Measurements from ENCODE around the gene ANKRD62. TPM values are rescaled to one million over a fixed set of nuclear protein-coding genes. Genes with fewer than 3 reads are reported as not detected.
"Not testable (repeated sequence)": the region's sequence is repeated elsewhere in the genome, so short reads cannot be mapped to it uniquely, and the experiment has no call there.

The ANKRD62 gene
- total RNA-seq, 2 donors from 2014 or later = not detected

DNA sequence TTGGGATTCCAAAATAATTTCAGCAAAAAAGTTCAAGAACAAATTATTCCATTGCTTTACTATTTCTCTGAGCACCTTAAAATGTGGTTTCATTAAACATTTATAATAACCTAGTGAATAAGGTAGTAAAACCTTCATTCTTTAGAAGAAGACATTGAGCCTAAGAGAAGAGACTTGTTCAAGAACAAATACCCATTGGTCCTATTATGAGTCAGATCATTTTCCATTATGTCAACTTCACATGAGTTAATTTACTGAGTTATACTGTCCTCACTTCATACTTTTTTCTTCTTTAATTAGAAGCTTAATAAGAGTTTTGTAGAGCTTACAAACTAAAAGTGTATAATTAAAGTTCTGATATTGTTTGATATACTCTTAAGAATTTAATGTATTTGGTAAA lies 5.5 kb downstream of the ANKRD62 start:
- Mint-ChIP-seq H3K27me3 (peaks cover 30% of the 10 kb centered on the region), H3K4me3 (no peak overlapping the region), H3K36me3 (ENCODE audit: low read depth) (no peaks in the 10 kb centered on the region), H3K4me1 (peaks cover 7% of the 10 kb centered on the region), H3K27ac (no peak overlapping the region), H3K9me3 (no peaks in the 10 kb centered on the region)
- ATAC-seq (replicated peaks) = no peak

- H3K36me3 Mint-ChIP-seq (ENCODE audit: low read depth) = no peaks in the 10 kb centered on the region
- ATAC-seq (replicated peaks) = no peak
- no peaks in the 10 kb centered on the region for H3K9me3 Mint-ChIP-seq
- peaks cover 36% of the 10 kb centered on the region for H3K27me3 Mint-ChIP-seq
- peaks cover 7% of the 10 kb centered on the region for H3K4me1 Mint-ChIP-seq
- no peak overlapping the region for H3K27ac Mint-ChIP-seq
- H3K4me3 Mint-ChIP-seq = no peak overlapping the region
These were observed 7.6 kb downstream of the ANKRD62 start for GRCh38 chr18:12101266-12101665.

DNA sequence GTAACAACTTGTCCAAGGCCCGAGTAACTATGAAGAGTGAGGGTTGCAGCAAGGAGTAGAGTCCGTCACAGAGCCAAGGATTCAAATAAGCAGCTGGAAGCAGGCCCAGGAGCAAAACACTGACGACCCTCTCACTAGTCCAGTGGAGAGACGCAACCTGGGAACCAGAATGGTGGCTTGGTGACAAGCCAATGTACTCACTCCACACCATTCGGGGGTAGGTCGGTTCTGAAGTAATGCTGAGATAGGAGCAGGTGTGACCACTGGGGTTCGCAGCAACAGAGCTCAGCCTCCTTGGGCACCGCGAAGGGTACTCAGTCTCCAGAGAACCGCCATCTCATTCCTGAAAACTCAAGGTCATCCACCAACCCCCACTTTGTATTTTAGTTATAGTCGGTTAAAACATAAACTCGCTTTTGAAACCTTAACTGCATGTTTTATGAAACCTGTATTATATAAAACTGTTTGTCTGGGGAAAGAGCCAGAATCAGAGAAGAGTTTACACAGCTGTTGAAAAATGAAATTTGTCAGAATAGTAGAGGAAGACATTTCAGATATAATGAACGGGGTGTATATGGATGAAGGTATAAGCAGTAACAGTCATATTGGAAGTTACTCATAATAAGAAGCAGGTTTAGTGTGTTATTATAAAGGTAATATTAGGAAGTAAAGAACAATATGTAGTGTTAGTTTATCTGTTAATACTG lies 8.6 kb downstream of the ANKRD62 start:
- H3K4me1 Mint-ChIP-seq = peaks cover 7% of the 10 kb centered on the region
- ATAC-seq (replicated peaks) = no peak
- H3K27me3 Mint-ChIP-seq = peaks cover 41% of the 10 kb centered on the region
- H3K36me3 Mint-ChIP-seq (ENCODE audit: low read depth) = no peaks in the 10 kb centered on the region
- H3K4me3 Mint-ChIP-seq = no peak overlapping the region
- no peak overlapping the region for H3K27ac Mint-ChIP-seq
- no peaks in the 10 kb centered on the region for H3K9me3 Mint-ChIP-seq

GRCh38 chr18:12106471-12106870 lies 12.8 kb downstream of the ANKRD62 start:
- Mint-ChIP-seq H3K27ac (no peak overlapping the region), H3K36me3 (ENCODE audit: low read depth) (no peaks in the 10 kb centered on the region), H3K4me3 (no peak overlapping the region), H3K4me1 (no peaks in the 10 kb centered on the region), H3K27me3 (peaks cover 33% of the 10 kb centered on the region), H3K9me3 (peaks cover 1% of the 10 kb centered on the region)
- ATAC-seq (replicated peaks) = no peak

GRCh38 chr18:12109836-12110235 lies 16.2 kb downstream of the ANKRD62 start:
- Mint-ChIP-seq H3K4me3 (no peak overlapping the region), H3K27me3 (peaks cover 20% of the 10 kb centered on the region), H3K4me1 (no peaks in the 10 kb centered on the region), H3K36me3 (ENCODE audit: low read depth) (no peaks in the 10 kb centered on the region), H3K9me3 (peaks cover 3% of the 10 kb centered on the region), H3K27ac (no peak overlapping the region)
- no peak for ATAC-seq (replicated peaks)

GRCh38 chr18:12113999-12114646 lies 20.5 kb downstream of the ANKRD62 start:
- Mint-ChIP-seq H3K4me3 (no peak overlapping the region), H3K27ac (no peak overlapping the region), H3K27me3 (peaks cover 17% of the 10 kb centered on the region), H3K9me3 (peaks cover 3% of the 10 kb centered on the region), H3K4me1 (no peaks in the 10 kb centered on the region), H3K36me3 (ENCODE audit: low read depth) (no peaks in the 10 kb centered on the region)
- no peak for ATAC-seq (replicated peaks)

DNA sequence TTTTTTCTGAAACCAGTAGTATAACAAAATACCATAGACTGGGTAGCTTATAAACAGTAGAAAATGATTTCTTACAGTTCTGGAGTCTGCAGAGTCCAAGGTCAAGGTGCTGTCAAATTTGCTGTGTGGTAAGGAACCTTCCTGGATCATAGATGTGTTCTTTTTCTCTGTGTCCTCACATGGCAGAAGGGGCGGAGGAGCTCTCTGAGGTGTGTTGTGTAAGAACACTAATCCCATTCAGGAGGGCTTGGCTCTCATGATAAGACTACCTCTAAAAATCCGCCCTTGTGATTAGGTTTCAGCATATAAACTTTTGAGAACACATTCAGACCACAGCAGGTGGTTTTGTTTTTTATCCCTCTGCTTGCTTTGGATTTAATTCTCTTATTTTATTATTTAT lies 25.7 kb downstream of the ANKRD62 start:
- no peak for ATAC-seq (replicated peaks)
- Mint-ChIP-seq H3K27me3 (peaks cover 24% of the 10 kb centered on the region), H3K36me3 (ENCODE audit: low read depth) (no peaks in the 10 kb centered on the region), H3K4me1 (no peaks in the 10 kb centered on the region), H3K27ac (no peak overlapping the region), H3K4me3 (no peak overlapping the region), H3K9me3 (no peaks in the 10 kb centered on the region)

DNA sequence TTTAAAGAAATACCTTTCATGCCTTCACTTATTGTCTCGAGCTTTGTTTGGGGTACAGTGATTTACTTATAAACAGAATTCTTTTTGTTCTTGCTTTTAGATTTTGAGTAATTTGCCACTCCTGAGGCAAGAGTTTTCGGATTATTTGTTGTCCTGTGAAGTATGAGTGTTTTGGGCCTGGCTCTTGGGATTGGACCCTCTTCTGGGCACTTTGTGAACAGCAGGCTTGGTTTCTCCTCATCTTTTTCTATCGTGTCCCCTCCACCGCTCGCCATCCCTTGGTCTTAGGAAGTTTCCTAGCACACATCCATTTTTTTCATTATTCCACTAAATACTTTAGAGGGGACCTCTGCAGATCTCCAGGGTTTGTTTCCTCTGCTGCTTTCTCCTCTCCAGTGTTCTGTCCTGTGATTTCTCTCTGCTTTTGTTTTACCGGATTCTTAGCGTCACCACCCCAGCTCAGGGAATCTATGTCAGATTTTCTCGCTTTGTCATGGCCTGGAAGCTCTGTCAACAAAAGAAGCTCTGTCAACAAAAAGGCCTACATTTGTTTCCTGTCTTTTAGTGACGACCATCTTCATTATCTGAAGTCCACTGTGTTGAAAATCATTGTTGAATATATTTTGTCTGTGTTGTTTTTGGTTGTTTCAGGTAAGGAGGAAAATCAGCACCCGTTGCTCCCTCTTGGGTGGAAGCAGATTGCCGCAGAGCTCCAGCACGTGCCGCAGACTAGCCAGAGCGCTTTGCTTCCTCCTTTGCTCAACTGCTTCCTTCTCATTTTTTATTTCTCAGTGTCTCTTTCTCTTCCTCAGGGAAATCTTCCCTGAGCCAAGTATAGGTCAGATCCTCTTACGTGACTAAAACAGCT lies 27.8 kb downstream of the ANKRD62 start:
- Mint-ChIP-seq H3K9me3 (no peaks in the 10 kb centered on the region), H3K4me1 (no peaks in the 10 kb centered on the region), H3K27me3 (peaks cover 27% of the 10 kb centered on the region), H3K4me3 (no peak overlapping the region), H3K36me3 (ENCODE audit: low read depth) (no peaks in the 10 kb centered on the region), H3K27ac (no peak overlapping the region)
- ATAC-seq (replicated peaks) = no peak

- ATAC-seq (replicated peaks); H3K4me3 Mint-ChIP-seq; H3K27ac Mint-ChIP-seq; H3K36me3 Mint-ChIP-seq (ENCODE audit: low read depth); H3K4me1 Mint-ChIP-seq; H3K9me3 Mint-ChIP-seq: not testable (repeated sequence)
- peaks cover 29% of the 10 kb centered on the region for H3K27me3 Mint-ChIP-seq
These were observed 28.4 kb downstream of the ANKRD62 start for GRCh38 chr18:12122043-12122389.

GRCh38 chr18:12127647-12128046 lies 34.0 kb downstream of the ANKRD62 start:
- ATAC-seq (replicated peaks); H3K36me3 Mint-ChIP-seq (ENCODE audit: low read depth); H3K27ac Mint-ChIP-seq; H3K9me3 Mint-ChIP-seq; H3K4me3 Mint-ChIP-seq; H3K4me1 Mint-ChIP-seq: not testable (repeated sequence)
- peaks cover 14% of the 10 kb centered on the region for H3K27me3 Mint-ChIP-seq

DNA sequence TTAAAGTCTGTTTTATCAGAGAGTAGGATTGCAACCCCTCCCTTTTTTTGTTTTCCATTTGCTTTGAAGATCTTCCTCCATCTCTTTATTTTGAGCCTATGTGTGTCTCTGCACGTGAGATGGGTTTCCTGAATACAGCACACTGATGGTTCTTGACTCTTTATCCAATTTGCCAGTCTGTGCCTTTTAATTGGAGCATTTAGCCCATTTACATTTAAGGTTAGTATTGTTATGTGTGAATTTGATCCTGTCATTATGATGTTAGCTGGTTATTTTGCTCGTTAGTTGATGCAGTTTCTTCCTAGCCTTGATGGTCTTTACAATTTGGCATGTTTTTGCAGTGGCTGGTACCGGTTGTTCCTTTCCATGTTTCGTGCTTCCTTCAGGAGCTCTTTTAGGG lies 45.2 kb downstream of the ANKRD62 start:
- H3K36me3 Mint-ChIP-seq (ENCODE audit: low read depth); H3K27ac Mint-ChIP-seq; H3K9me3 Mint-ChIP-seq; H3K27me3 Mint-ChIP-seq; ATAC-seq (replicated peaks); H3K4me3 Mint-ChIP-seq; H3K4me1 Mint-ChIP-seq: not testable (repeated sequence)

- not testable (repeated sequence) for H3K27ac Mint-ChIP-seq; H3K27me3 Mint-ChIP-seq; H3K36me3 Mint-ChIP-seq (ENCODE audit: low read depth); H3K9me3 Mint-ChIP-seq; H3K4me3 Mint-ChIP-seq; ATAC-seq (replicated peaks); H3K4me1 Mint-ChIP-seq
These were observed 47.2 kb downstream of the ANKRD62 start for GRCh38 chr18:12140866-12141265.

GRCh38 chr18:12141778-12142177 lies 48.1 kb downstream of the ANKRD62 start:
- H3K4me1 Mint-ChIP-seq; H3K4me3 Mint-ChIP-seq; H3K9me3 Mint-ChIP-seq; H3K27ac Mint-ChIP-seq; H3K27me3 Mint-ChIP-seq; H3K36me3 Mint-ChIP-seq (ENCODE audit: low read depth); ATAC-seq (replicated peaks): not testable (repeated sequence)

- H3K9me3 Mint-ChIP-seq; ATAC-seq (replicated peaks); H3K36me3 Mint-ChIP-seq (ENCODE audit: low read depth); H3K4me1 Mint-ChIP-seq; H3K27ac Mint-ChIP-seq; H3K4me3 Mint-ChIP-seq: not testable (repeated sequence)
- peaks cover 18% of the 10 kb centered on the region for H3K27me3 Mint-ChIP-seq
These were observed 55.8 kb downstream of the ANKRD62 start for GRCh38 chr18:12149431-12149830.

GRCh38 chr18:12154361-12154760 lies 60.7 kb downstream of the ANKRD62 start:
- no peak overlapping the region for H3K27ac Mint-ChIP-seq
- H3K36me3 Mint-ChIP-seq (ENCODE audit: low read depth) = no peaks in the 10 kb centered on the region
- H3K27me3 Mint-ChIP-seq = peaks cover 18% of the 10 kb centered on the region
- no peak overlapping the region for H3K4me3 Mint-ChIP-seq
- no peak for ATAC-seq (replicated peaks)
- H3K4me1 Mint-ChIP-seq = no peaks in the 10 kb centered on the region
- H3K9me3 Mint-ChIP-seq = no peaks in the 10 kb centered on the region

All from activated T-helper 17 cell treated with anti-CD3 and anti-CD28 coated beads, Interleukin-2, amount 50 U/mL, for 72 hours (primary cell).